Suprapubic skin (tissue), 4 donors: Measurements from ENCODE around the gene CSAD. TPM values are rescaled to one million over a fixed set of nuclear protein-coding genes. Genes with fewer than 3 reads are reported as not detected.
A peak's percentile ranks its signal among the peaks of the same experiment; 100 is the strongest.
"Not testable (repeated sequence)": the region's sequence is repeated elsewhere in the genome, so short reads cannot be mapped to it uniquely, and the experiment has no call there.

Experiments
- DNase-seq, 2 donors: peaks; one replicate each; pipeline ENCODE4 v3.0.0-alpha.2; 2019; ENCODE audit warnings: low spot score in 2 of 2
- H3K27ac ChIP-seq: fragments of 200-600 bp; sonication (generic); one replicate; pipeline ENCODE4 v1.5.1; 2019
- H3K27me3 ChIP-seq: fragments of 200-600 bp; sonication (generic); one replicate; pipeline ENCODE4 v1.5.1; 2019
- H3K36me3 ChIP-seq: fragments of 200-600 bp; sonication (generic); one replicate; pipeline ENCODE4 v1.5.1; 2019
- H3K4me1 ChIP-seq: fragments of 200-600 bp; sonication (generic); one replicate; pipeline ENCODE4 v1.5.1; 2019
- H3K4me3 ChIP-seq: fragments of 200-600 bp; sonication (generic); one replicate; pipeline ENCODE4 v1.5.1; 2019; ENCODE audit warnings: mild to moderate bottlenecking
- H3K9me3 ChIP-seq: fragments of 200-600 bp; sonication (generic); one replicate; pipeline ENCODE4 v1.5.1; 2019
- CTCF ChIP-seq, 2 donors: fragments of 200-600 bp in 1 of 2; fragments of 450-650 bp in 1 of 2; sonication (generic) in 1 of 2; IDR thresholded peaks; one replicate each; pipeline ENCODE4 v1.5.1; 2016 to 2019; ENCODE audit warnings: antibody characterized with exemption in 2 of 2, mild to moderate bottlenecking in 1 of 2, moderate library complexity in 1 of 2
- EP300 ChIP-seq: sonication (generic); formaldehyde crosslinking; IDR thresholded peaks from one replicate; pipeline ENCODE4 v1.6.1; 2017; ENCODE audit warnings: antibody characterized with exemption
- POLR2A ChIP-seq, 2 donors: fragments of 450-650 bp; IDR thresholded peaks; one replicate each; pipeline ENCODE4 v1.6.1; 2017; ENCODE audit warnings: antibody characterized with exemption in 2 of 2, mild to moderate bottlenecking in 2 of 2, moderate library complexity in 2 of 2
- POLR2AphosphoS5 ChIP-seq, 3 donors: sonication (generic); formaldehyde crosslinking; IDR thresholded peaks; one replicate each; pipeline ENCODE4 v1.6.1; 2017; ENCODE audit warnings: antibody characterized with exemption in 3 of 3
- WGBS: methylation state at CpG from one replicate; pipeline ENCODE4 v1.1.5; 2018; 5-methylcytosine and 5-hydroxymethylcytosine counted together
- total RNA-seq, 4 donors: library from RNA; depleted of rRNA; stranded (reverse); fragments of >200 nt; gene quantifications; one replicate each; pipeline ENCODE4 v1.1.0, GENCODE V29; 2016

CSAD gene
- total RNA-seq, 4 donors from 2014 or later: 35.6 to 175 (median 56.7) TPM

- peaks cover 49% of the 10 kb centered on the region for H3K4me1 ChIP-seq
- TF ChIP-seq CTCF (IDR thresholded peaks at IDR 0.05): no peak
- no peak overlapping the region for H3K27ac ChIP-seq
- 71% methylated on average over 2 of the region's 2 CpGs for WGBS
- no peaks in the 10 kb centered on the region for H3K27me3 ChIP-seq
- H3K4me3 ChIP-seq: peak overlapping the region; percentile 61
- H3K9me3 ChIP-seq: no peaks in the 10 kb centered on the region
- no peak for DNase-seq
- H3K36me3 ChIP-seq: peaks cover 43% of the 10 kb centered on the region
Measured at GRCh38 chr12:53181935-53182334, 1.2 kb upstream of the CSAD start.

GRCh38 chr12:53180931-53181645 is 363 bp upstream of the CSAD start:
- no peaks in the 10 kb centered on the region for H3K9me3 ChIP-seq
- peaks cover 49% of the 10 kb centered on the region for H3K4me1 ChIP-seq
- 2% methylated on average over 35 of the region's 57 CpGs for WGBS
- H3K36me3 ChIP-seq: peaks cover 34% of the 10 kb centered on the region
- no peaks in the 10 kb centered on the region for H3K27me3 ChIP-seq
- H3K27ac ChIP-seq: peak overlapping the region; percentile 88
- TF ChIP-seq EP300 (no peak), CTCF (IDR thresholded peaks at IDR 0.05) (peak in 1 of 2 donors; percentile 12), POLR2A (IDR thresholded peaks at IDR 0.05) (no peak), POLR2AphosphoS5 (IDR thresholded peaks at IDR 0.05) (no peak)
- peak overlapping the region; percentile 61 for H3K4me3 ChIP-seq
- DNase-seq: no peak

GRCh38 chr12:53179687-53180219 is 972 bp downstream of the CSAD start:
- Histone ChIP-seq H3K36me3 (peaks cover 21% of the 10 kb centered on the region), H3K4me1 (peaks cover 49% of the 10 kb centered on the region), H3K27me3 (no peaks in the 10 kb centered on the region), H3K4me3 (peak overlapping the region; percentile 61), H3K9me3 (no peaks in the 10 kb centered on the region), H3K27ac (peak overlapping the region; percentile 88)
- TF ChIP-seq POLR2A (IDR thresholded peaks at IDR 0.05): no peak
- no peak for TF ChIP-seq EP300
- no peak for TF ChIP-seq CTCF (IDR thresholded peaks at IDR 0.05)
- TF ChIP-seq POLR2AphosphoS5 (IDR thresholded peaks at IDR 0.05): no peak
- 17% methylated on average over 12 of the region's 12 CpGs for WGBS
- no peak for DNase-seq

- Histone ChIP-seq H3K36me3 (peaks cover 12% of the 10 kb centered on the region), H3K4me1 (peaks cover 42% of the 10 kb centered on the region)
- WGBS: 89% methylated on average over 14 of the region's 14 CpGs
- not testable (repeated sequence) for H3K27ac ChIP-seq, DNase-seq, H3K9me3 ChIP-seq, H3K27me3 ChIP-seq, H3K4me3 ChIP-seq
Measured at GRCh38 chr12:53178803-53179202, 1.9 kb downstream of the CSAD start.

- not testable (repeated sequence) for H3K27me3 ChIP-seq, H3K4me3 ChIP-seq, DNase-seq, H3K27ac ChIP-seq, H3K36me3 ChIP-seq, H3K9me3 ChIP-seq
- 94% methylated on average over 6 of the region's 6 CpGs for WGBS
- H3K4me1 ChIP-seq: peaks cover 29% of the 10 kb centered on the region
Measured at GRCh38 chr12:53177447-53177846, 3.3 kb downstream of the CSAD start.

GRCh38 chr12:53176750-53177149 is 4.0 kb downstream of the CSAD start:
- no peaks in the 10 kb centered on the region for H3K9me3 ChIP-seq

More at GRCh38 chr12:53176750-53177149, 4.0 kb downstream of the CSAD start:
- DNase-seq: peak in 1 of 2 donors; percentile 1
- H3K4me3 ChIP-seq: no peak overlapping the region
- H3K27me3 ChIP-seq: no peaks in the 10 kb centered on the region
- 94% methylated on average over 3 of the region's 3 CpGs for WGBS
- peaks cover 1% of the 10 kb centered on the region for H3K36me3 ChIP-seq
- H3K4me1 ChIP-seq: peaks cover 22% of the 10 kb centered on the region
- no peak for TF ChIP-seq CTCF (IDR thresholded peaks at IDR 0.05)
- TF ChIP-seq EP300: no peak
- TF ChIP-seq POLR2A (IDR thresholded peaks at IDR 0.05): no peak
- TF ChIP-seq POLR2AphosphoS5 (IDR thresholded peaks at IDR 0.05): no peak
- H3K27ac ChIP-seq: no peak overlapping the region
